GM23338 (cell line): ENCODE results near the gene SHB. TPM values are rescaled to one million over a fixed set of nuclear protein-coding genes. Genes with fewer than 3 reads are reported as not detected.

Experiments used
- ATAC-seq: fragments of 200-7000 bp; cut with Tn5 transposase; 3 replicates; pipeline ENCODE4 v1.9.1; 2020
- DNase-seq: peaks from one replicate; pipeline ENCODE4 v3.0.0-alpha.2; 2015; ENCODE audit warnings: low spot score
- H2AFZ ChIP-seq: fragments of 200-600 bp; sonication (generic); 2 replicates; pipeline ENCODE4 v1.8.0; 2016; ENCODE audit warnings: antibody characterized with exemption, mild to moderate bottlenecking, moderate library complexity
- H3F3A ChIP-seq: fragments of 200-600 bp; sonication (generic); replicated peaks from 2 replicates; pipeline ENCODE4 v1.8.0; 2017; ENCODE audit warnings: antibody characterized with exemption, mixed run types, low read depth
- H3K27ac ChIP-seq: fragments of 200-600 bp; sonication (generic); 2 replicates; pipeline ENCODE4 v1.6.1; 2016; ENCODE audit warnings: low read depth
- H3K27me3 ChIP-seq: fragments of 200-600 bp; sonication (generic); 2 replicates; pipeline ENCODE4 v1.8.0; 2016; ENCODE audit warnings: mild to moderate bottlenecking, mixed run types, moderate library complexity; ENCODE audit not compliant: insufficient read depth
- H3K36me3 ChIP-seq: fragments of 200-600 bp; sonication (generic); 2 replicates; pipeline ENCODE4 v1.8.0; 2016; ENCODE audit warnings: mild to moderate bottlenecking; ENCODE audit not compliant: insufficient read depth
- H3K4me1 ChIP-seq: fragments of 200-600 bp; sonication (generic); 2 replicates; pipeline ENCODE4 v1.8.0; 2016; ENCODE audit warnings: mild to moderate bottlenecking, moderate library complexity; ENCODE audit not compliant: insufficient read depth
- H3K4me2 ChIP-seq: fragments of 200-600 bp; sonication (generic); 2 replicates; pipeline ENCODE4 v1.7.1; 2017; ENCODE audit warnings: mixed run types
- H3K4me3 ChIP-seq: fragments of 200-600 bp; sonication (generic); 2 replicates; pipeline ENCODE4 v1.6.1; 2016; ENCODE audit warnings: mixed run types
- H3K79me2 ChIP-seq: fragments of 200-600 bp; sonication (generic); replicated peaks from 2 replicates; pipeline ENCODE4 v1.8.0; 2017; ENCODE audit warnings: mild to moderate bottlenecking; ENCODE audit not compliant: insufficient read depth
- H3K9me2 ChIP-seq: fragments of 200-600 bp; sonication (generic); 2 replicates; pipeline ENCODE4 v1.8.0; 2017; ENCODE audit not compliant: insufficient read depth
- H4K20me1 ChIP-seq: fragments of 200-600 bp; sonication (generic); replicated peaks from 2 replicates; pipeline ENCODE4 v1.8.0; 2017; ENCODE audit warnings: mild to moderate bottlenecking; ENCODE audit not compliant: insufficient read depth
- H3K27ac Mint-ChIP-seq: 2 replicates; pipeline ENCODE4 v1.8.0; 2020; ENCODE audit warnings: inconsistent platforms, mild to moderate bottlenecking, moderate library complexity, mixed read lengths
- H3K27me3 Mint-ChIP-seq: 3 replicates; pipeline ENCODE4 v1.8.0; 2022; ENCODE audit warnings: low read depth, mild to moderate bottlenecking, moderate library complexity, mixed read lengths, inconsistent platforms; ENCODE audit not compliant: insufficient read depth, poor library complexity
- H3K36me3 Mint-ChIP-seq: 3 replicates; pipeline ENCODE4 v1.8.0; 2021; ENCODE audit warnings: low read depth, mild to moderate bottlenecking, inconsistent platforms, moderate library complexity, mixed read lengths
- H3K4me1 Mint-ChIP-seq: 3 replicates; pipeline ENCODE4 v1.8.0; 2020; ENCODE audit warnings: mild to moderate bottlenecking, inconsistent platforms, mixed read lengths
- H3K4me3 Mint-ChIP-seq: 3 replicates; pipeline ENCODE4 v1.8.0; 2021; ENCODE audit warnings: moderate library complexity, mild to moderate bottlenecking, inconsistent platforms, mixed read lengths
- H3K9me3 Mint-ChIP-seq: 3 replicates; pipeline ENCODE4 v1.8.0; 2020; ENCODE audit warnings: moderate library complexity, mild to moderate bottlenecking, inconsistent platforms, mixed read lengths
- ETS1 ChIP-seq: IDR thresholded peaks from 2 replicates; pipeline ENCODE4 v1.6.1; 2016; ENCODE audit warnings: antibody characterized with exemption
- EZH2phosphoT487 ChIP-seq: fragments of 200-600 bp; sonication (generic); IDR thresholded peaks from one replicate; pipeline ENCODE4 v1.8.1; 2018; ENCODE audit warnings: antibody characterized with exemption; ENCODE audit not compliant: unreplicated experiment
- JUNB ChIP-seq: IDR thresholded peaks from one replicate; pipeline ENCODE4 v1.6.1; 2016; ENCODE audit warnings: antibody characterized with exemption; ENCODE audit not compliant: unreplicated experiment
- NANOG ChIP-seq: IDR thresholded peaks from 2 replicates; pipeline ENCODE4 v1.6.1; 2016; ENCODE audit warnings: antibody characterized with exemption, borderline replicate concordance
- REST ChIP-seq: IDR thresholded peaks from one replicate; pipeline ENCODE4 v1.6.1; 2018; ENCODE audit warnings: antibody characterized with exemption; ENCODE audit not compliant: unreplicated experiment
- STAT1 ChIP-seq: IDR thresholded peaks from one replicate; pipeline ENCODE4 v1.6.1; 2016; ENCODE audit warnings: antibody characterized with exemption; ENCODE audit not compliant: unreplicated experiment
- ZNF331 ChIP-seq: fragments of 250-450 bp; sonication (Bioruptor Pico); IDR thresholded peaks from 2 replicates; pipeline ENCODE4 v1.5.0; 2020; ENCODE audit warnings: low read depth, mild to moderate bottlenecking, moderate library complexity
- polyA plus RNA-seq: library from polyadenylated mRNA; unstranded; fragments of >200 nt; fragmentation: Nextera tagmentation; extraction: Ambion mirVana; gene quantifications from 2 replicates; pipeline ENCODE4 v1.2.1, GENCODE V29; 2016
- total RNA-seq: library from RNA; depleted of rRNA; stranded (reverse); fragments of >200 nt; shearing (Covaris generic); gene quantifications from 2 replicates; pipeline ENCODE4 v1.2.3, GENCODE V29; 2014
- TF ChIP-seq, protein P1 (sequence below): fragments of 250-450 bp; sonication (Bioruptor Pico); IDR thresholded peaks from 2 replicates; pipeline ENCODE4 v1.5.0; 2020; ENCODE audit warnings: mild to moderate bottlenecking, moderate library complexity

The SHB gene
- total and polyA plus RNA-seq, 2 experiments from 2014 or later = 1.5 to 14.0 TPM

GRCh38 chr9:38044706-38045105, 24.3 kb downstream of the SHB start:
- H3K27me3 Mint-ChIP-seq = peaks cover 7% of the 10 kb centered on the region
- peaks cover 23% of the 10 kb centered on the region; the same call in 1 of the 2 replicates for H3K79me2 ChIP-seq
- 0 out of 2 replicates have a peak overlapping the region, but pooled peaks have one; percentile 13 for H3K27ac Mint-ChIP-seq

GRCh38 chr9:38043931-38044623, 24.9 kb downstream of the SHB start:
- no peak overlapping the region for H3K4me2 ChIP-seq
- H4K20me1 ChIP-seq = no peaks in the 10 kb centered on the region
- no peak for DNase-seq
- no peak overlapping the region for H3K4me3 ChIP-seq
- H3K9me2 ChIP-seq = no peaks in the 10 kb centered on the region
- peaks cover 19% of the 10 kb centered on the region for H3K4me1 ChIP-seq
- H3K27me3 ChIP-seq = no peaks in the 10 kb centered on the region
- no peak overlapping the region for H3K27ac Mint-ChIP-seq
- H3K4me3 Mint-ChIP-seq = no peak overlapping the region
- no peaks in the 10 kb centered on the region for H3K9me3 Mint-ChIP-seq
- peaks cover 58% of the 10 kb centered on the region for H3K4me1 Mint-ChIP-seq
- H3F3A ChIP-seq = peaks cover 4% of the 10 kb centered on the region; the same call in 1 of the 2 replicates
- no peak overlapping the region for H3K27ac ChIP-seq
- H2AFZ ChIP-seq = no peak overlapping the region
- peaks cover 23% of the 10 kb centered on the region; the same call in 1 of the 2 replicates for H3K79me2 ChIP-seq
- no peak for ATAC-seq
- H3K27me3 Mint-ChIP-seq = peaks cover 9% of the 10 kb centered on the region
- H3K36me3 Mint-ChIP-seq = no peaks in the 10 kb centered on the region
- H3K36me3 ChIP-seq = no peaks in the 10 kb centered on the region
- TF ChIP-seq REST (no peak), NANOG (no peak), EZH2phosphoT487 (no peak), JUNB (no peak)
- TF ChIP-seq, protein P1, sequence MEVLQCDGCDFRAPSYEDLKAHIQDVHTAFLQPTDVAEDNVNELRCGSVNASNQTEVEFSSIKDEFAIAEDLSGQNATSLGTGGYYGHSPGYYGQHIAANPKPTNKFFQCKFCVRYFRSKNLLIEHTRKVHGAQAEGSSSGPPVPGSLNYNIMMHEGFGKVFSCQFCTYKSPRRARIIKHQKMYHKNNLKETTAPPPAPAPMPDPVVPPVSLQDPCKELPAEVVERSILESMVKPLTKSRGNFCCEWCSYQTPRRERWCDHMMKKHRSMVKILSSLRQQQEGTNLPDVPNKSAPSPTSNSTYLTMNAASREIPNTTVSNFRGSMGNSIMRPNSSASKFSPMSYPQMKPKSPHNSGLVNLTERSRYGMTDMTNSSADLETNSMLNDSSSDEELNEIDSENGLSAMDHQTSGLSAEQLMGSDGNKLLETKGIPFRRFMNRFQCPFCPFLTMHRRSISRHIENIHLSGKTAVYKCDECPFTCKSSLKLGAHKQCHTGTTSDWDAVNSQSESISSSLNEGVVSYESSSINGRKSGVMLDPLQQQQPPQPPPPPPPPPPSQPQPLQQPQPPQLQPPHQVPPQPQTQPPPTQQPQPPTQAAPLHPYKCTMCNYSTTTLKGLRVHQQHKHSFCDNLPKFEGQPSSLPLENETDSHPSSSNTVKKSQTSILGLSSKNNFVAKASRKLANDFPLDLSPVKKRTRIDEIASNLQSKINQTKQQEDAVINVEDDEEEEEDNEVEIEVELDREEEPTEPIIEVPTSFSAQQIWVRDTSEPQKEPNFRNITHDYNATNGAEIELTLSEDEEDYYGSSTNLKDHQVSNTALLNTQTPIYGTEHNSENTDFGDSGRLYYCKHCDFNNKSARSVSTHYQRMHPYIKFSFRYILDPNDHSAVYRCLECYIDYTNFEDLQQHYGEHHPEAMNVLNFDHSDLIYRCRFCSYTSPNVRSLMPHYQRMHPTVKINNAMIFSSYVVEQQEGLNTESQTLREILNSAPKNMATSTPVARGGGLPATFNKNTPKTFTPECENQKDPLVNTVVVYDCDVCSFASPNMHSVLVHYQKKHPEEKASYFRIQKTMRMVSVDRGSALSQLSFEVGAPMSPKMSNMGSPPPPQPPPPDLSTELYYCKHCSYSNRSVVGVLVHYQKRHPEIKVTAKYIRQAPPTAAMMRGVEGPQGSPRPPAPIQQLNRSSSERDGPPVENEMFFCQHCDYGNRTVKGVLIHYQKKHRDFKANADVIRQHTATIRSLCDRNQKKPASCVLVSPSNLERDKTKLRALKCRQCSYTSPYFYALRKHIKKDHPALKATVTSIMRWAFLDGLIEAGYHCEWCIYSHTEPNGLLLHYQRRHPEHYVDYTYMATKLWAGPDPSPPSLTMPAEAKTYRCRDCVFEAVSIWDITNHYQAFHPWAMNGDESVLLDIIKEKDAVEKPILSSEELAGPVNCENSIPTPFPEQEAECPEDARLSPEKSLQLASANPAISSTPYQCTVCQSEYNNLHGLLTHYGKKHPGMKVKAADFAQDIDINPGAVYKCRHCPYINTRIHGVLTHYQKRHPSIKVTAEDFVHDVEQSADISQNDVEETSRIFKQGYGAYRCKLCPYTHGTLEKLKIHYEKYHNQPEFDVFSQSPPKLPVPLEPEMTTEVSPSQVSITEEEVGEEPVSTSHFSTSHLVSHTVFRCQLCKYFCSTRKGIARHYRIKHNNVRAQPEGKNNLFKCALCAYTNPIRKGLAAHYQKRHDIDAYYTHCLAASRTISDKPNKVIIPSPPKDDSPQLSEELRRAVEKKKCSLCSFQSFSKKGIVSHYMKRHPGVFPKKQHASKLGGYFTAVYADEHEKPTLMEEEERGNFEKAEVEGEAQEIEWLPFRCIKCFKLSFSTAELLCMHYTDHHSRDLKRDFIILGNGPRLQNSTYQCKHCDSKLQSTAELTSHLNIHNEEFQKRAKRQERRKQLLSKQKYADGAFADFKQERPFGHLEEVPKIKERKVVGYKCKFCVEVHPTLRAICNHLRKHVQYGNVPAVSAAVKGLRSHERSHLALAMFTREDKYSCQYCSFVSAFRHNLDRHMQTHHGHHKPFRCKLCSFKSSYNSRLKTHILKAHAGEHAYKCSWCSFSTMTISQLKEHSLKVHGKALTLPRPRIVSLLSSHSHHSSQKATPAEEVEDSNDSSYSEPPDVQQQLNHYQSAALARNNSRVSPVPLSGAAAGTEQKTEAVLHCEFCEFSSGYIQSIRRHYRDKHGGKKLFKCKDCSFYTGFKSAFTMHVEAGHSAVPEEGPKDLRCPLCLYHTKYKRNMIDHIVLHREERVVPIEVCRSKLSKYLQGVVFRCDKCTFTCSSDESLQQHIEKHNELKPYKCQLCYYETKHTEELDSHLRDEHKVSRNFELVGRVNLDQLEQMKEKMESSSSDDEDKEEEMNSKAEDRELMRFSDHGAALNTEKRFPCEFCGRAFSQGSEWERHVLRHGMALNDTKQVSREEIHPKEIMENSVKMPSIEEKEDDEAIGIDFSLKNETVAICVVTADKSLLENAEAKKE (CRISPR knock-in tag) = no peak

More at GRCh38 chr9:38044706-38045105, 24.3 kb downstream of the SHB start:
- Mint-ChIP-seq H3K9me3 (no peaks in the 10 kb centered on the region), H3K4me1 (peaks cover 53% of the 10 kb centered on the region), H3K36me3 (no peaks in the 10 kb centered on the region), H3K4me3 (no peak overlapping the region)
- H3K4me2 ChIP-seq = no peak overlapping the region
- no peaks in the 10 kb centered on the region for H3K36me3 ChIP-seq
- DNase-seq (no peak), ATAC-seq (no peak)
- no peak overlapping the region for H3K4me3 ChIP-seq
- peaks cover 4% of the 10 kb centered on the region; the same call in 1 of the 2 replicates for H3F3A ChIP-seq
- H3K27ac ChIP-seq = no peak overlapping the region
- H3K9me2 ChIP-seq = no peaks in the 10 kb centered on the region
- peaks cover 19% of the 10 kb centered on the region for H3K4me1 ChIP-seq
- TF ChIP-seq STAT1 (no peak), ETS1 (no peak), ZNF331 (no peak)
- no peaks in the 10 kb centered on the region for H4K20me1 ChIP-seq
- no peaks in the 10 kb centered on the region for H3K27me3 ChIP-seq
- no peak overlapping the region for H2AFZ ChIP-seq
